ENCODE results near the gene ARPP19. TPM values are rescaled to one million over a fixed set of nuclear protein-coding genes. Genes with fewer than 3 reads are reported as not detected.
"Not testable (repeated sequence)": the region's sequence is repeated elsewhere in the genome, so short reads cannot be mapped to it uniquely, and the experiment has no call there.

The ARPP19 gene
- total RNA-seq, 1 donor from 2014 or later = 197 TPM

- intact Hi-C loops (cut with micrococcal nuclease) = no loop called here
Measured at GRCh38 chr15:52552303-52552702, 16.5 kb downstream of the ARPP19 start.

- intact Hi-C loops (cut with micrococcal nuclease) = no loop called here
Measured at GRCh38 chr15:52551762-52552161, 17.1 kb downstream of the ARPP19 start.

GRCh38 chr15:52551186-52551585 is 17.6 kb downstream of the ARPP19 start:
- intact Hi-C loops (cut with micrococcal nuclease) = not testable (repeated sequence)

GRCh38 chr15:52546031-52546751 is 22.6 kb downstream of the ARPP19 start:
- intact Hi-C loops (cut with micrococcal nuclease) = no loop called here

GRCh38 chr15:52540374-52541012 is 28.3 kb downstream of the ARPP19 start:
- intact Hi-C loops (cut with micrococcal nuclease) = no loop called here

- intact Hi-C loops (cut with micrococcal nuclease) = no loop called here
Measured at GRCh38 chr15:52537459-52537858, 31.4 kb downstream of the ARPP19 start.

- intact Hi-C loops (cut with micrococcal nuclease) = no loop called here
Measured at GRCh38 chr15:52532427-52532826, 36.4 kb downstream of the ARPP19 start.

- intact Hi-C loops (cut with micrococcal nuclease) = loop anchor here (1.0 to 10.0 kb wide), 4 partner anchors 48 to 348 kb away; no protein-coding TSS in a partner anchor
Measured at GRCh38 chr15:52529940-52530339, 38.9 kb downstream of the ARPP19 start.

- intact Hi-C loops (cut with micrococcal nuclease) = loop anchor here (1.0 to 10.0 kb wide), 4 partner anchors 47 to 347 kb away; no protein-coding TSS in a partner anchor
Measured at GRCh38 chr15:52529341-52529924, 39.4 kb downstream of the ARPP19 start.

- intact Hi-C loops (cut with micrococcal nuclease) = loop anchor here (1.0 to 10.0 kb wide), 9 partner anchors 30 to 346 kb away; partner anchors contain the start of genes ARPP19 and ATOSA
Measured at GRCh38 chr15:52528564-52529340, 40.1 kb downstream of the ARPP19 start, which contains the start of gene MYO5A. TSS of gene MYO5A (minus strand) at chr15:52528880. CDS start at chr15:52528806, 74 bp downstream.

GRCh38 chr15:52527911-52528563 is 40.8 kb downstream of the ARPP19 start:
- intact Hi-C loops (cut with micrococcal nuclease) = loop anchor here (1.0 to 10.0 kb wide), 7 partner anchors 30 to 346 kb away; partner anchors contain the start of genes ARPP19 and ATOSA

- intact Hi-C loops (cut with micrococcal nuclease) = loop anchor here (5.0 to 10.0 kb wide), 2 partner anchors 63 to 345 kb away; no protein-coding TSS in a partner anchor
Measured at GRCh38 chr15:52527196-52527910, 41.5 kb downstream of the ARPP19 start.

- intact Hi-C loops (cut with micrococcal nuclease) = loop anchor here (5.0 to 10.0 kb wide), 2 partner anchors 60 to 342 kb away; no protein-coding TSS in a partner anchor
Measured at GRCh38 chr15:52524223-52525136, 44.4 kb downstream of the ARPP19 start.

GRCh38 chr15:52523647-52524046 is 45.2 kb downstream of the ARPP19 start:
- intact Hi-C loops (cut with micrococcal nuclease) = loop anchor here (10.0 kb wide), 1 partner anchor 59 kb away; no protein-coding TSS in a partner anchor

GRCh38 chr15:52523192-52523591 is 45.6 kb downstream of the ARPP19 start:
- intact Hi-C loops (cut with micrococcal nuclease) = loop anchor here (10.0 kb wide), 1 partner anchor 58 kb away; no protein-coding TSS in a partner anchor

GRCh38 chr15:52521682-52522081 is 47.1 kb downstream of the ARPP19 start:
- intact Hi-C loops (cut with micrococcal nuclease) = loop anchor here (10.0 kb wide), 1 partner anchor 57 kb away; no protein-coding TSS in a partner anchor

GRCh38 chr15:52520421-52520820 is 48.4 kb downstream of the ARPP19 start:
- intact Hi-C loops (cut with micrococcal nuclease) = loop anchor here (10.0 kb wide), 1 partner anchor 56 kb away; no protein-coding TSS in a partner anchor

Data from T-helper 1 cell treated with Interleukin-12 subunit alpha and Interleukin-12 subunit beta and Interleukin-4 antibody, amounts not matched to agents 30 ng/mL and 1 ng/mL, for 36 hours (primary cell).